Stimulated activated CD8-positive, alpha-beta memory T cell treated with anti-CD3 and anti-CD28 coated beads, Interleukin-4, amount 100 ng/mL, for 1 hour (primary cell): ENCODE measurements around the gene OSBPL2.

Experiments
- DNase-seq, 2 donors: peaks; one replicate each; pipeline ENCODE4 v3.0.0-alpha.2; 2020; ENCODE audit warnings: low read depth in 2 of 2, low spot score in 1 of 2

Gene OSBPL2

DNA sequence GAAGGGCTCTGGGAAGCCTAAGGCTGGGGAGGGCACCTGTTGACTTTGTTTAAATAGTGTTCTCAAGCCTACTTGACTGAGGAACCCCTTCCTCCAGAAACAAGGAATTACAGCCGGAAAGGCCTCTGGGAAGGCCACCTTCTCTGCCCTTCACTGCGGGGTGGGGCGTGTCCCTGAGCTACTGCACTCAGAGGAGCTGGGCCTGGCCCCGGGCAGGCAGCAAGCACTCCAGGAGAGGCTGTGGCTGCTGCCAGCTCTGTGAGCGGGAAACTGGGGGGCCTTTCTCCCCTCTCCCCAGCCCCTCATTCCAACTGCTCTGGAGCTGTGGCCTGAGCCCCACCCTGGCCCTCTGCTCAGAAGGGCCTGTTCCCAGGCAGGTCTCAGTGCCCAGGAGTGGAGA lies 4.0 kb upstream of the OSBPL2 start:
- no peak for DNase-seq

DNA sequence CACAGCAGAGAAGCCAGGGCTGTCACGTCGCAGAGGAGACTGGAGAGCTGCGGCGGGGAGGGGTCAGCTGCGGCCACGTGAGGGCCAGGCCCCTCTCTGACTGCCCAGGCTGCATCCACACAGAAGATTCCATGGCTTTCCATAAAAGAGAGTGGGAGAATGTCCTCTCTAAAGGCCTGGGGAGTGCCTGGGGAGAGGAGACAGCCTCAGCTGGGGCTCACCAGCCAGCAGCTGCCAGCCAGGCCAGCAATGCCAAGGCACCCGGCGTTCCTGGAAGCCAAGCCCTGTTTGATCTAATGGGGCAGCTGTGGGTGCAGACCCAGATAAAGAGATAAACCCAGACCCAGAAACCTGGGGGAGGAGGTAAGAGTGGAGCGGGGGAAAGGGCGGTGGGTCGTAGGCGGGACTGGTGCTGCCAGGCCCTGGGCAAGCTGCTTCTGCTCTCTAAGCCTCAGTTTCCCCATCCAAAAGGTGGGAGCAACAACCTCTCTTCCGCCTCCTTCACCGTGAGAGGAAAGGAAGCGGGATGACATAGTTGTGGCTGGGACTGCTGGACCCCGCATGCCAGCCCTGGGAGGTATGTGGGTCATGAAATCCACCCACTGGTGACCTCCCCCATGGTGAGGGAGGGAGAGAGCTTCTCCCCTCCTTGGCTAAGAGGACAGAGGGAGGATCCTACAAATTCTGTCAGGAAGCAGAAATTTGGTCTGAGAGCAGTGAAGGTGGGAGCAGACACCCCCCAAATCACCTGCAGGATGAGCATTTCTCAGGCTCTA lies 3.1 kb upstream of the OSBPL2 start:
- no peak for DNase-seq

GRCh38 chr20:62235777-62236157 lies 2.6 kb upstream of the OSBPL2 start:
- DNase-seq = no peak

DNA sequence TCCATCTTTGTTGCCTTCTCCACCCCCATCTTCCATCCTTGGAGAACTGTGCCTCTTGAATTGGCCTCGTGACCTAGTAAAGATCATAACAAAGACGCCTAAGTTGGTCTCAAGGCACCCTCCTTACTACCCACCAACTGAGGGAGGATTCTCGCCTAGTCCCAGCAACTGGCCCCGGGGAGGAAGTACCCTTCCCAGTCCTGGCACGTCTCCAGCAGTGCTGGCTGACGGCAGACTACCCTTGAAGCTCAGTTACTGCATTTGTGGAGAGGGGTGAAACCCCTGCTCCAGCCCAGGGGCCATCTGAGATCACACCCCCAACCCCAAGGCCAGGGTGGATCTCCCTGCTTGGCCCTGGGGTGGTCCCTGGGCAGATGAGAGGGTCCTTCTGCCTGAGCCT lies 2.1 kb upstream of the OSBPL2 start:
- DNase-seq = no peak

- no peak for DNase-seq
These were observed 1.4 kb upstream of the OSBPL2 start for GRCh38 chr20:62236766-62237513.

GRCh38 chr20:62237514-62237800 lies 864 bp upstream of the OSBPL2 start:
- no peak for DNase-seq

DNA sequence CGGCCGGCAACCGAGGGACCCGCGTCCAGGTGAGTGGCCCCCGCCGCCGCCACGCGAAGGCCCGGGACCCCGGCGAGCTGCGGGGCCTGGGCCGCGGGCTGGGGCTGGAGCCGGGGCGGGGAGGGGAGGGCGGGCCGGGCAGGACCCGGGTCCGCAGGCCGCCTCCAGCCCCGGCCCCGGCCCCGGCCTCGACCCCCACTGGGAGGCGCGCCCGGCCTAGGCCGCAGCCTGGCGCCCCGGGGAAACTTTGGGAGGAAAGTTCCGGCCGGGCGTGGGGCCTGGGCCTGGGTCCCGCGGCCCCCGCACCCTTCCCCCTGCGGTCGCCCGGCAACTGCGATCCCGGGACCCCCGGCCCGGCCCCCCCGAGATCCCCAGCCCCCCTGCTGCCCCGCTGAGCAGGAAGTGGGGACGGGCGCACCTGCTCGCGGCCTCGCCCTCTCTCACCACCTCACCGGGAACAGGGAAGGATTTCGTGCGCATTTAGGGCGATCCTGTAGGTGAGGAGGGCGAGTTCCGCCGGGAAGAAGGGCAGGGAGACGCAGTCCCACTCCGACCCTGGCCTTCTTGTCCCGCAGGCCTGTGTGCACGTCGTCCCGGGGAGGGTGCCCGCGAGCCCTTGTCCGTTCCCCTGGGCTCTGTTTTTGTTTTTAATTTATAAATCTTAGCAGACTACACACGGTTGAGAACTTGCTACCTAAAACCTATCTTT lies 402 bp downstream of the OSBPL2 start:
- DNase-seq = no peak

- DNase-seq = no peak
These were observed 1.1 kb downstream of the OSBPL2 start for GRCh38 chr20:62239278-62239879.

GRCh38 chr20:62240020-62240685 lies 1.8 kb downstream of the OSBPL2 start:
- no peak for DNase-seq

DNA sequence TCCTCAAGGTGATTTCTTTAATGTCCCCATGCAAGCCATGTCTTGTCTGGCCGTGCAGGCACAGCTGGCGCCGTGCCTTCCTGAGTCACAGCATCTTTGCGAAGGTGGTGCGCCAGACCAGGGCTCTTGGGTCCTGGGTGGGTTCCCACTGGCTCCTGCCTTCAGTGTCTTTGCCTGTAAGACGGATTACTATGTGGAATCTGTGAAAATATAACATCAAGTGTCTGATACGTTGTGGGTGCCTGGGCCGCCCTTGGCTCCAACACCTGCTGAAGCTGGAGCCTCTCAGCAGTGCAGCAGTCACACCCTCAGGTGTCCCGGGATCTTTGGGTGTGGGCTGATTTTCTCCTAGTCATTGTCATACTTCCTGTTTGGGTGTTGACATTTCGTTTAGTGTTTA lies 3.2 kb downstream of the OSBPL2 start:
- no peak for DNase-seq

DNA sequence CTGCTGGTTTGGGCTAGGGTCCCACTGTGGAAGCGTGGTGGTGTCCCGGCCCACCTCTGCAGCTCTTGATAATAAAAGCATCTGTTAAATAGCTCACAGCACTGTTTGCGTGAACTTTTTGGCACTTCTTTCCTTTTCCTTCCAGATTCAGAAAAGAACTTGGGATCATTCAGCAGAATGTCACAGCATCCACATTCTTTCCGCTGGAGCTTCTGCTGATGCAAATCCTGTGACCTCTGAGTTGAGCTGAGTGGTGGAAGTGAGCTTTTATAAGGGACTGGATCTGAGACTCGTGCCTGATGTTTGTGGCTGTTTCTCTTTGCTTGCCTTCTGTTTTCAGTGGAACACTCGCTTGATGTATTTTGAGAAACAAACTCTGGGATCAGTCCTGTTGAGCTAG lies 3.9 kb downstream of the OSBPL2 start:
- no peak for DNase-seq

- no peak for DNase-seq
These were observed 4.8 kb downstream of the OSBPL2 start for GRCh38 chr20:62243106-62243505.

GRCh38 chr20:62243906-62244515 lies 5.7 kb downstream of the OSBPL2 start:
- DNase-seq = no peak

GRCh38 chr20:62244644-62245108 lies 6.4 kb downstream of the OSBPL2 start:
- DNase-seq = no peak

GRCh38 chr20:62245911-62246280 lies 7.6 kb downstream of the OSBPL2 start:
- no peak for DNase-seq

DNA sequence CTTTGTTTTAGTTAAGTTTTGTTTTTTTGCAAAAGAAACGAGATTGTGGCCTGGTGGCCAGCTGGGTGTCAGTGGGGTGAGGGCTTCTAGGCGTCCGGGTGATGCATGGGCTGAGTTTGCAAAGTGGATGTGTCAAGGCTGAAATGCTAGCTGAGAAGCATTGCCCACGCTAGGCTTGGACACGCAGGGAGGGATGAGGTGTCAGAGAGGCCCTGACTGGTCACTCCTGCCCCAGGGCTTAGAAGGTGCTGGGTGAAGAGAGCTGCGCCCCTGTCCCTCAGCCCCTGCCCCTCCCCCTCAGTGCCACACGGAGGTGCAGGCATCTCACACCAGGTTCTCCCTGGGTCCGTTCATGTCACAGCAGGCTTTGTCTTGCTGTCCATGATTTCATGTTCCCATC lies 8.1 kb downstream of the OSBPL2 start:
- DNase-seq = no peak

DNA sequence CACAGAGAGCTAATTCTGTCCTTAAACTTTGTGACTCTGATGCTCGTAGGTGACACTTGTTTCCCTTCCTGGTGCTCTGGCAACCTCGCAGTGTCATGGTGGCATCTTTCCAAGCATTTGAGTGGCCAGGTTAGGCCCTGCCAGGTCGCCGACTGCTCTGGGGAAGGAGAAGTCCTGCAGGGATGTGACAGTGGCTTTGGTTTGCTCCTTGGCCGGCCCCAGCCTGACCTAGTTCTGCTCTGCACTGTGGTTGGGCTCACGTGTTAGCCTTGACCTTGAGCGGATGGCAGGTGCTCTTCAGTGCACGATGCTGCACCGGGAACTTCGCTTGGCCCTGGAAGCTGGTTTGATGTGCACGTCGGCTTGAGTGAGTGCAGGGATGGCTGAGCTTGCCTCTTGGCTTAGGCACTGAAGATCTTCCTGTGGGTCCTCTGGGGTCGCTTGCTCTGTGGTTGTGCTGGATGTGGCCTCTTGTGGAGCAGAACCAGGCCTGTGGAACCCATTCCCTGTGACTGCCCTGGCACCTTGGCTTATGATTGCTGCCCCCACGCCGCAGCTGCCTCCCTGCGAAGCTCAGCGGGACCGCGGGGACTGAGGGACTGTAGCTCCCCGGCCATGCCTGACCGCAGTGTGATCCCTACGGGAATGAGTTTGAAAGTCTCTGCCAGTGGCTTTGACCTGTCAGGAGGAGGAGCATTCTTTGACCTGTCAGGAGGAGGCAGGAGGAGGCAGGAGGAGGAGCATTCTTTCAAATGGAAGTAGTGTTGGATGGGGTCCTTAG lies 8.7 kb downstream of the OSBPL2 start:
- no peak for DNase-seq

GRCh38 chr20:62248890-62249560 lies 10.7 kb downstream of the OSBPL2 start:
- no peak for DNase-seq

- no peak for DNase-seq
These were observed 14.1 kb downstream of the OSBPL2 start for GRCh38 chr20:62252342-62252966.
